SW480 (cell line): ENCODE results near the gene KLF14.
"Not testable (repeated sequence)": the region's sequence is repeated elsewhere in the genome, so short reads cannot be mapped to it uniquely, and the experiment has no call there.

ENCODE experiments used
- DNase-seq: peaks from one replicate; pipeline ENCODE4 v3.0.0-alpha.2; 2016; ENCODE audit warnings: low spot score

KLF14 gene

DNA sequence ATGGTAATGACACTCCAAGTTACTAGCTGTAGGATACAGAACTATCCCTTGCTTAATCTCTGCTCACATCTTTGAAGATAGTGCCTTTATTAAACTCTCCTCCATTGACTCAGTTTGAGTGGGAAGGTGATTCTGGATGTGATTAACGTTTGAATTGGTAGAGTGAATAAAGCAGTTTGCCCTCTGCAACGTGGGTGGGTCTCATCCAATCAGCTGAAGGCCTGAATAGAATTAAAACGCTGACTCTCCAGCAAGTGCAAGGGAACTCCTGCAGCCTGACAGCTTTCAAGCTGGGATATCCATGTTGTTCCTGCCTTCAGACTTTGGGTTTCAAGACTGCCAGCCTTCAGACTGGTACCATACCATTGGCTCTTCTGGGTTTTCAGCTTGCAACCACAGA lies 21.6 kb downstream of the KLF14 start:
- DNase-seq = no peak

- no peak for DNase-seq
Measured at GRCh38 chr7:130708766-130709165, 25.2 kb downstream of the KLF14 start.

DNA sequence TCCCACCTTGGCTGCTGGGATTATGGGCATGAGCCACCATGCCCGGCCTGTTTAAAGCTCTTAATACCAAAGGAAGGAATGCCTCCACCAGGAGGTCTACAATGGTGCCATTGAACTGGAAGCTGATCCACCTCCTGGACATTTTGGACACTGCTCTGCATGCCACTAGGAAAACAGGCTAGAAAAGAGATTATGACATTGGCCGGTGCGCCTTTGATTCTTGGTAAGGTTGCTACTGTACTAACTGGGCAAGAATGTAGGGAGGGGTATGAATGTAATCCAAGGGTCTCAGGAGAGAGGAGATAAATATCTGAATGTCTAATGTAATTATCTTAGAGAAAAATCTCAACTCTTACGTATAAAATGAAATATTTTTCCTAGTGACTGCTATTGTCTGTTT lies 26.0 kb downstream of the KLF14 start:
- no peak for DNase-seq

- no peak for DNase-seq
Measured at GRCh38 chr7:130703851-130704250, 30.2 kb downstream of the KLF14 start.

DNA sequence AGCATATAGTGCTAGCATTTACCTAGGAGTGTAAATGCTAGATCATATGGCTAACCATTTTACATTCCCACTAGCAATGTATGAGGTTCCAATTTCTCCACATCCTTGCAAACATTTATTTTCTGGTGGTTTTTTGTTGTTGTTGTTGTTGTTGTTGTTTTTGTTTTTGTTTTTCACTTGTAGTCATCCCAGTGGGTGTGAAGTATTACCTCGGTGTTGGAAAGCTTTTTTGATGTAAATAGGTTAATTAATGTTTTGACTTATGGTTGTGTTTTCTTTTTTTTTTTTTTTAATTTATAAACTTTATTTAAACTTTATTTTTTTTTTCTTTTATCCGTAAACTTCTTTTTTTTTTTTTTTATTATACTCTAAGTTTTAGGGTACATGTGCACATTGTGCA lies 32.4 kb downstream of the KLF14 start:
- DNase-seq = no peak

- DNase-seq = no peak
Measured at GRCh38 chr7:130700760-130701159, 33.2 kb downstream of the KLF14 start.

DNA sequence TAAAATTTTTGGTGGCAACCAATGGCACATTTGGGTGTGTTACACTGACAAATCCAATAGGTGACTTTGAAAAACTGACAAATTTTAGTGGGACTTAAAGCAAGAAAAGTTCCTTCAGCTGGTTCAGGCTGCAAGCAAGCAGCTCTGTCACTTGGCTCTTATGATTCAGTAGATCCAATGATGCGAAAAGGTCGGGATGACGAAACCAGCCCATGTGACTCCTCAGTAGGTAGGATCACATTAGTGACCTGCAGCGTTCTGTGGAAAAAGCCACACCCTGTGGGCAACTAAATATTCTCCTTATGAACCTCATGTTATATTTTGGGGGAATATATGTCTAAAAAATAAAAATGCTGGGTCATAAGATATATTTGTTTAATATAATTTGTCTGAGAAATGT lies 34.3 kb downstream of the KLF14 start:
- DNase-seq = peak; percentile 27

DNA sequence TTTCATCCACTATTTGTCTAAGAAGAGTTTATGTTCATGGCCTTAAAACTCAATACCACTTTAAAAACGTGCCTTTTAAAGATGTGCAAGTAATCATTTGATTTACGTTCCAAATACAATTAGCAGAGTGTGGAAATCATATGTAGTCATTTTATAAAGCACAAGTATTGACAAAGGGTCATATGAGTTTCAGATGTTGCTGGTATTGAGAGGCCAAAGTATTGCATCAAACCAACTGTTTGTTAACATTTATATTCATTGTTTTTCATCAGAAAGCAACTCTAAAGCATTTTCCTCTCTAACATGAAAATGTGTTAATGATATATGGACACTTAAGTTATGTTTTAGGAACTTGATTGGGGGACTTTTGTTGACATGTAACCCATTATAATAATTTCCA lies 36.2 kb downstream of the KLF14 start:
- no peak for DNase-seq

DNA sequence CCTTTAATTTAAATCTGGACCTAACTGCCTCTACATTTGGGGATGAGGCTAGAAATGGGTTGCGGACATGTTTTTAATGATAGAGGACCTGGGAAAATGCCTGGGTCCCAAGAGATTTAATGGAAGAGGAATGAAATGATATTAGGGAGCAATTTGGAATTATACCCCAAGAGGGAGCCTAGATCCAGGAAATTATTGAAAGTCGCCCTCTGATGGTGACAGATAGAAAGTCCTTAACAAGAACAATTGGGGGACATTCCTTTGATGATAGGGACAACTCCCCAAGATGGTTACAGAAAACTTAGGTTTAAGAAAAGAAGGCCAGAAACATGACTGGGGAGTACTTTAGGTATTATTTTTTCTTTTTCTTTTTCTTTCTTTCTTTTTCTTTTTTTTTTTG lies 38.2 kb downstream of the KLF14 start:
- DNase-seq = peak; percentile 53

GRCh38 chr7:130692396-130692795 lies 41.6 kb downstream of the KLF14 start:
- not testable (repeated sequence) for DNase-seq

DNA sequence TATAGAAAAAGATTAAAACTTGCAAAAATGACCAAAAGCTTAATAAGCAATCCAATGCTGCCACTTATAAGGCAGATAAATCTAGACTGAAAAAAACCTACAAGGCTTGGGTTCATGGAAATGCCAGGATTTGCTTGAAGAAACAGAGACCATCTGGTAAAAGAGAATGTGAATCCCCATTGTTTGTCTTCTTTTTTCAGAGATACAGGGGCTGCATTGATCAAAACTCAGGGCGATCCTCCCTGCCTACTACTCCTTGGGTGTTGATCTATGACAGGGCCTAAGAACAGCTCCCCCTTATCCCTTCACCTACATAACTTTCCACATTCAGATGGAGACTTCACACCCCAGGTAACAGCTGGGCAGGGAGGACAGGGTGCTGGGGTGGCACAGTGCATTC lies 44.3 kb downstream of the KLF14 start:
- no peak for DNase-seq

DNA sequence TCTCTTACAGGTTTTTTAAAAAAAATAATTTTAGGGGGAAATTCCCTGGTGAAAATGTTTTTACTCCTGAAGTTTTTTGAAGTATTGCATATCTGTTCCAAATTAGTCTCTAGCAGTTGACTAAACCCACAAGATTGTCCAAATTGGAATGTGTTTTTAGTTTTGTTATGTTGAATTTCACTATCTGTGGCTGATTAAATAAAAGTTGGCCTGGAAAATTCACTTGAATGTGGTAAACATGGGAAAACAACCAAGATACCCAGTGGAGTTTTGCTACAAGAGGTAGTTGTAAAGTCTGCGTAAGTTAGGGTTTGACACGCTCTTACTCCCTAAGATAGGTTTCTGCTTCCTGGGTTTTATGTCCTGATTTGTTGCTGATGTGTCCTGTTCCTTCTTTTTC lies 51.0 kb downstream of the KLF14 start:
- no peak for DNase-seq
